GM21619 (cell line): ENCODE measurements around the gene GGNBP2.

Source experiments
- ATAC-seq: cut with Tn5 transposase; IDR thresholded peaks from one replicate; pipeline ENCODE4 v1.9.1; 2021; ENCODE audit not compliant: unreplicated experiment

GGNBP2 gene

DNA sequence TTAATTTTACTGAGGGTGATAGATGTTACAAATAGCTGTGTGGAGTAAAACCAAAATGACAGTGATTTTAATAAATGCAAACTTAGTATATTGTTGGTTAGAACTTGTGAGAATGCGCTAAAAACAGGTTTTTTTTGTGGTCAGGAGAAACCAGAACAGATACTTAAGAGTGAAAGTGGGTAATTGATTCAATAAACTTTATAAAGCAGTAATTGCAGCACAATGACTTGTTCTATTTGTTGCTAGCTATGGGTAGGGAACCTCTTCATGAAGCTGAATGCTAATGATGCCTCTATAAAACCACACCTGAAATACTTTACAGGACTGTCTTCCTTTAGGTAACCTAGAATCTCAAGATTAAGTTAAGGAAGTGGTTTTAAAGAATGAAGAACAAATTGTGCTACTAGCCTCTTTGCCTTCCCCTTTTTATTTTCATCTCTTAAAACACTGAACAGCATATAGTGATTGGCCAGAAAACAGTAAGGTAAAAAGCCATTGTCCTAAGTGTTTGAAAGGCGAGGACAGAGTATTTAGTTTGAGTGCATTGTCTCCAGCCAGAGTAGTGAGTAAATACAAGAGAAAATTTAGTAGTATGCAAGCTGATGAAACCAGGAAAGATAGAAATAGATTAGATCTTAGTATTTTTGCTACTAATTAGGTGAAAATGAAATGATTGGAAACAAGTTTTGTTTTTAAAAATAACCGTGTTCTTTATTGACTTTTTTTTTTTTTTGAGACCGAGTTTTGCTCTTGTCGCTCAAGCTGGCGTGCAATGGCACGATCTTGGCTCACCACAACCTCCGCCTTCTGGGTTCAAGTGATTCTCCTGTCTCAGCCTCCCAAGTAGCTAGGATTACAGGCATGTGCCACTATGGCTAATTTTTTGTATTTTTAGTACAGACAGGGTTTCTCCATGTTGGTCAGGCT is 6.0 kb downstream of the GGNBP2 start:
- ATAC-seq: no peak

DNA sequence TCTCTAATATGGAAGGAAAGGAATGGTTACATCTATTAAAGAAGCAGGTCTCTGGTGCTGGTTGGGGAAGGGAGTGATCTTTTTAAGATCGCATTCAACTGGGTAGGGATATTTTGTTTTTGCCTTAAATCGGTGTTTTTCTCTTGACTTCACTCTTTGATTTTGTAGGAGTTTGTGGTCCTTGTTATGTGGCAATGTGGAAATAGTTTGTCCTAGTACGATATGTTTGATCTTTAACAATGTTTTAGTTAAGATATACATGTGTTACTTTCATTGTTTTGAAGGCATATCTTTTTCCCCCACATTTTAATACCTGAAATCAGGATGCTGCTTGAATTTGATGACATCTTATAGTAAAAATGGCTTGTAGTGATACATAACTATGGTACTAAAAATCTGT is 8.7 kb downstream of the GGNBP2 start:
- ATAC-seq: no peak

DNA sequence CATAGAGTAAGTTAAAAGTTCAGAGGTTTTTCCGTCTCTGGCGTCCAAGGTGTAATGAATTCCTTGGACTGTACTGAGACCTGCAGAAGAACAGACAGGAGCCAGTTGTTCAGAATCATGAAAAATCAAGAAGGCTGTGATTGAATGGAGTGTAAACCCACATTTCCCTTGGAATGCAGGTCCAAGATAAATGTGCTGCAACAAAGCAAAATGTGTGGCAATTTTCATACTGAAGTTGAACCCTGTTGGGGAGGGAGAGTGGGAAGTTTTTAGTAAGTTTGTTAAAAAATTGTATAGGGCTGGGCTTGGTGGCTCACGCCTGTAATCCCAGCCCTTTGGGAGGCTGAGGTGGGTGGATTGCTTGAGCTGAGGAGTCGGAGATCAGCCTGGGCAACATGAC is 21.4 kb downstream of the GGNBP2 start:
- ATAC-seq: no peak

DNA sequence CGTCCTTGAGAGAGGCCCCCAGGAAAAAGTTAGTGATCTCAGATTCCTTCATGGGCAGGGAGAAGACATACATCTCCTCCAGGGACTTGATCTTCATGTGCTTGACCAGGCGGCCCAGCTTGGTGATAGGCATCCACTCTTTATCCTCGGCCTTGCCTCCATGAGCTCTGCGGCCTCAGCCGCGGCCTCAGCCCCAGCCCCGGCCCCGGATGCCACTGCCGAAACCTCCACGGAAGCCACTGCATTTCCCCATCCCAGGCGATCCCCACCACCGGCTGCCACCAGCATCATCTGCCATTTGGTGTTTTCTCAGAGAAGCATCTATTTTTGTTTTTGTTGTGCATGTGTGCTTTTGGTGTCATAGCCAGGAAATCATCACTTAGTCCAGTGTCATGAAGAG is 30.3 kb downstream of the GGNBP2 start:
- no peak for ATAC-seq

- ATAC-seq: no peak
These were observed 32.1 kb downstream of the GGNBP2 start for GRCh38 chr17:36576793-36577192.

- ATAC-seq: no peak
These were observed 34.0 kb downstream of the GGNBP2 start for GRCh38 chr17:36578671-36579070.

GRCh38 chr17:36583787-36584186 is 39.1 kb downstream of the GGNBP2 start:
- ATAC-seq: no peak

DNA sequence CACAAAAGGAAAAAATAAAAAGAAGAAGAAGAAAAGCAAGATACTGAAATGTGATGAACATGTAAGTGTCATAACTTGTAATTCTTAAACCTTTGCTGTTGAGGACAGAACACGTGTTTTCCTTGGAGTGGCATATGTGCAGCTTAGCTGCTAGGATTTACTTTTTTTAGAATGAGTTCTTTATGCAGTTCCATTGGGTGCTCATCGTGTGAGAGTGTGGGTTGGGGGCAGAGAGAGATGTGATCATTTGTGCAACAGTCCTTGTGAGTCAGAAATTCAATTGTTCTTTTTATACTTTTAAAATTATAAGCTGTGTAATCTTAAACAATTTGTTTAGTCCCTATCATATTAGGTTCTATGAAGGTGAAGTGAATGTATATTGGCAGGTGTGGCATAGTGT is 41.4 kb downstream of the GGNBP2 start:
- ATAC-seq: no peak

GRCh38 chr17:36590082-36590481 is 45.4 kb downstream of the GGNBP2 start:
- ATAC-seq: no peak

GRCh38 chr17:36591434-36592315 is 47.0 kb downstream of the GGNBP2 start, which contains the start of gene DHRS11:
Gene DHRS11, plus strand, starts transcription at chr17:36591879. Its CDS starts 131 bp downstream, at chr17:36592010.
- ATAC-seq: peak; percentile 81

DNA sequence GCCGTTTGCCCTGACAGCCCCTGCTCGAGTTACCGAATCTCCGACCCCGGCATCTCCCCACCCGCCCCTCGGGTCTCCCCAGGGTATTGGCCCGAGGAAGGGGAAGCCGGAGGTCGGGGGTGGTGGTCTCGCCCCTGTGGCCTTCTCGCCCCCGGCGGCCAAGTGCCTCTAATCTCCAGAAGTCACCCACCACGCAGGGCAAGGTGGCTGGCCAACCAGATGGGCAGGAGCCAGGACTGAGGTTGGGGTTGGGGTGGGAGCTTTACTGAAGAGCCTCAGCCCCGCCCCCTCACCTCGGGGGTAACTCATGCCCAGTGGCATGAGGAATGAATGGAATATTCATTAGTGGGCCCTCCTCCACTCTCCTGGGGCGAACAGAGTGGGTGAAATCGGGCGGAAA is 47.6 kb downstream of the GGNBP2 start:
- peak; percentile 4 for ATAC-seq

GRCh38 chr17:36592716-36593321 is 48.1 kb downstream of the GGNBP2 start:
- ATAC-seq: no peak

DNA sequence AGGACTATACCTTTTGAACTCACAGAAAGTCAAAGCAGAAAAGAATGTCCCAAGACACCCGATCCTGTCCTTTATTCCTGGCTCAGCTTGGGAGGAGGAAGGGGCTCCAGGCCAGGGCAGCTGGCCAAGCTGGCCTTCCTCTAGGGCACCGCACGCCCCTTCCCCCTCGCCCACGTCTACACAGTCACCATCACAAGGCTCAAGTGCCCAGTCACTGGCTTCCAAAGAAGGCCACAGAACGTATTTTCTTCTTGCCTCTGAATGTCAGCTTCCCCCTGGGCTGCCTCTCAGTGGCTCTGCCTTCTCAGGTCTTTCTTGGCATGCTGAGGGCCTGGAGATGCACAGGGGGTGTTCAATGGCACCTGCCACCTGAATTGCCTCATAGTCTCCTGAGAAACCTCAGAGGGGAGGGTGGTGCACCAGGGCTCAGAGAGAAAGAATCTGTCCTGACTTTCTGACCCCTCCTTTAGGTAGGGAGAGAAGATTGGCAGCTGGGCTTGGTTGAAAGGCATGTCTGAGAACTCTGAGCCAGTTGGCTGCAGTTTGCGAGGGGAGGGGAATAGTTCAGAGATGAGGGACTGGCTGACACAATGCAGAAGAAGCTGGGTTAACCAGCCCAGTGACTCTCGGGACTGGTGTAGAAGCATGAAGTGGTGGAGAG is 49.1 kb downstream of the GGNBP2 start:
- no peak for ATAC-seq

- ATAC-seq: no peak
These were observed 50.1 kb downstream of the GGNBP2 start for GRCh38 chr17:36594626-36595401.

DNA sequence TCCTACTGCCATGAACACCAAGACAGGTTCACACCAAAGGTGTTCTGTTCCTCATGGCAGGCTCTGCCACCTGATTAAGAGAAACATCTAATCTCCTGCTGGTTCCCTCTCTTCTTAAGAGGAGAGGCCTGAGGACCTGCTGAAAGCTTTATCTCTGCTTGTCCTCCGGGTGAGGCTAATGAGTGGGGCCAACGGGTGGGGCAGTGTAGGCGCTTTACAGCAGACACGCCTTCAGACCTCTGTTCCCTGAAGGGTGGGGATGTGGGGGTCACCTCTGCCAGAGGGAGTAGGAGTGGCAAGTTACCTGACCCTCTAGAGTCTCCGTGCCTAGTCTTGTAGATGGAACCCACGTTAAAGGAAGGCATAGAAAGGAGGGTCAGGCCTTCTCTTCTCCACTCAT is 52.5 kb downstream of the GGNBP2 start:
- no peak for ATAC-seq

DNA sequence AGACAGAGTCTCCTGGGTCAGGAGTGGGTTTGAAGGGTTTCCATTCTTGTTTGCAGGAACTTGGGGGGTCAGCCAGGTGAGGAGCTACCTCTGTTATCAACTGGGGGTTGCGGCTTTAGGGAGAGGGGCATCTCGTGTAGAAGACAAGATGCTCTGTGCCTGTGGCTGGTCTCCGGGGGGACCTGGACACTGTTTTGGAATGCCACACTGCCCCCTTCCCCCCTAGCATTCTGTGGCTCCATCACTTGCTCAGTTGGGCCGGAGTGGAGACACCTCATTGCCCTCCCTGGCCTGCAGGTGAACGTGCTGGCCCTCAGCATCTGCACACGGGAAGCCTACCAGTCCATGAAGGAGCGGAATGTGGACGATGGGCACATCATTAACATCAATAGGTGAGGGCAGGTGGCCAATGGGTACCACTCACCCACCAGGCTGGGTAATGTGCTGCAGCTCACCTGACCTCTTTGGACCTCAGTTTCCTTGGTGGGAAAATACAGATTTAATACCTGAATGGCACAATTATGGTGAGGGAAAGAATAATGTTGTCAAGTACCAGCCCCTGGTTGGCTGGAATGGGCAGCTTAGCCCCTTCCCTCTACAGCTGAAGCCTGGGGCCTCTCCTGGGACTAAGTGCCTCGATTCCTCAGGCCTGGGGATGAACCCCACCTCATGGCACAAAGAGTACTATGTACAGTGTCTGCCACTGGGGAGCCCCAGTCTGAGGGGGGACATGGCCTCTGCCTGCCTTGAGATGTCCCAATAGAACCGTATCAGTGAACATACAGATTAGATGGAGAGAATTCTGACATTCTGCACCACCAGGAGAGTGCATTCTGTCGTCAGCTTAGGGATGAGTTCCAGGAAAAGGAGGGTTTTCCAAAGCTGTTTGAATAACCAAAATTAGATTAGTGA is 53.4 kb downstream of the GGNBP2 start:
- no peak for ATAC-seq

GRCh38 chr17:36598951-36599401 is 54.3 kb downstream of the GGNBP2 start:
- no peak for ATAC-seq

GRCh38 chr17:36599546-36600250 is 55.0 kb downstream of the GGNBP2 start:
- ATAC-seq: no peak
